22Rv1 (cell line): ENCODE results near the gene ASIC4.

ENCODE experiments used
- ZFX ChIP-seq: fragments of 450-650 bp; IDR thresholded peaks from 2 replicates; pipeline ENCODE4 v1.6.1; 2017; ENCODE audit warnings: antibody characterized with exemption, borderline replicate concordance
- TF ChIP-seq, protein P1 (sequence below): fragments of 450-650 bp; IDR thresholded peaks from 2 replicates; pipeline ENCODE4 v1.5.1; 2017; ENCODE audit warnings: mild to moderate bottlenecking

- TF ChIP-seq, protein P1, sequence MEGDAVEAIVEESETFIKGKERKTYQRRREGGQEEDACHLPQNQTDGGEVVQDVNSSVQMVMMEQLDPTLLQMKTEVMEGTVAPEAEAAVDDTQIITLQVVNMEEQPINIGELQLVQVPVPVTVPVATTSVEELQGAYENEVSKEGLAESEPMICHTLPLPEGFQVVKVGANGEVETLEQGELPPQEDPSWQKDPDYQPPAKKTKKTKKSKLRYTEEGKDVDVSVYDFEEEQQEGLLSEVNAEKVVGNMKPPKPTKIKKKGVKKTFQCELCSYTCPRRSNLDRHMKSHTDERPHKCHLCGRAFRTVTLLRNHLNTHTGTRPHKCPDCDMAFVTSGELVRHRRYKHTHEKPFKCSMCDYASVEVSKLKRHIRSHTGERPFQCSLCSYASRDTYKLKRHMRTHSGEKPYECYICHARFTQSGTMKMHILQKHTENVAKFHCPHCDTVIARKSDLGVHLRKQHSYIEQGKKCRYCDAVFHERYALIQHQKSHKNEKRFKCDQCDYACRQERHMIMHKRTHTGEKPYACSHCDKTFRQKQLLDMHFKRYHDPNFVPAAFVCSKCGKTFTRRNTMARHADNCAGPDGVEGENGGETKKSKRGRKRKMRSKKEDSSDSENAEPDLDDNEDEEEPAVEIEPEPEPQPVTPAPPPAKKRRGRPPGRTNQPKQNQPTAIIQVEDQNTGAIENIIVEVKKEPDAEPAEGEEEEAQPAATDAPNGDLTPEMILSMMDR, result no peak
- no peak for TF ChIP-seq ZFX
Measured at GRCh38 chr2:219468410-219469185, 45.7 kb upstream of the ASIC4 start.
